Islet of Langerhans (tissue), 1 donor: ENCODE measurements around the gene YIPF1.
"Not testable (repeated sequence)": the region's sequence is repeated elsewhere in the genome, so short reads cannot be mapped to it uniquely, and the experiment has no call there.

Experiments used
- FAIRE-seq: peaks from one replicate; lab custom pipeline; 2011; peaks lifted over from hg19 to GRCh38; lab: Jason Lieb, UNC

The YIPF1 gene

DNA sequence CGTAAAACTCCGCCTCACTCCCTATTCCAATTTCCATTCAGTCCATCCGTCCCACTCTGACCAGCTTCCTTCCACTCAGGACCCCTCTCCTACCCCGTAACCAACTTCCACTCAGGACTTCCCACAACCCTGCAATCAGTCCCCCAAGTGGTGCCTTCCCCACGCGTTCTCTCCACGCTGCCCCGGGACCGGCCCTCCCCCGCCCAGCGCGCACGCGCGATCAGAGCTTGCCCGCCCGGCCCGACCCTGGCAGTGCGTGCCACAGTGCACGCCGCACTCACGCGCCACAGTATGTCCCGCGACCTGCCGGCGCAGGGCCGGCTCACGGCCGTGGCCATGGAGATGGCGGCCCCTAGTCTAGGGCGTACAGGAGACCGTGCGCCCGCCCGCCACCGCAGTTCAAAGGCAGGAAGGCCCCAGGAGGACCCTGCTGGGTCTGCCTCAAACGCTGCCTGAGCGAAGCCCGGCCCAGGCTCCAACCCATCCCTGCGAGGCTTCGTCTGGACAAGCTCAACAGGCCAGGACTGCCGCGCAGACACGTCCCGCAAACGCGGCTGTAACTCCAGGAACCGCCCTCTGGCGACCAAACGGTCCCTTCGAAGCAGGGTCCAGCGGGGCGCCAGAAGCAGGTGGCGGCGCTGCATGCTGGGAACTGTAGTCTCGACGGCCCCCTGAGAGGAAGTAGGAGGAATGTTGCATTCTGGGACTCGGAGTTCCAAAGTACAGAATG lies 51.5 kb downstream of the YIPF1 start, which contains the start of gene NDC1:
Gene NDC1, minus strand, starts transcription at position 373 of the 730 bp plus-strand sequence. Its CDS starts 35 bp downstream, at position 338.
- no peak for FAIRE-seq

DNA sequence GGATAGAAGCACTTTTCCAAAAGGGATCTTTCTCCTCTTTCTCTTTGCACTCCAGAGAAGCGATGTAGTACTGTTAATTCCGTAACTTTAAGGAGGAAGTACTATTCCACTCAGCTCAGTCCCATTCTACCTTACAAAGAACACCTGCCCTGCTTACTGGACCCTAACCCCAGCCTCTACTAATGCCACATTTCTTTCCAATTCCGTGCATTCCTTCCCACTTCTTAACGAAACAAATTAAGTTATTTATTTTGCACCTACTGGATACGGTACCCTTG lies 52.0 kb downstream of the YIPF1 start:
- FAIRE-seq = no peak

DNA sequence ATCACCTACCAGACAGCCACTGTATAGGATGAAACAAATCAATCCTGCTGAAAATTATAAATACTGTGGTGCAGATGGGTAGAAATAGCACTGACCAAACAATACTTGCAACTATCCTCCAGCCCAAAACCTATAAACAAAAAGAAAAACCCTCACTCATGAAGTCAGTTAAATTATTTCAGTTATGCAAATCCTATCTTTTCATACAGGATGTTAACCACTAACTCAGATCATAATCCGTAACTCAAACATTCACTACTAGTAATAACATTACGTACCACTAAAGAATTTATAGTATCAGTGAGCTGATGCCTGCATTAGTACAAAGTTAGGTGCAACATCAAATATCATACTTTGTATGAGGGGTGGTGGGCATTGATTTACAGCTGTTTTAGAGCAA lies 54.1 kb downstream of the YIPF1 start:
- no peak for FAIRE-seq

DNA sequence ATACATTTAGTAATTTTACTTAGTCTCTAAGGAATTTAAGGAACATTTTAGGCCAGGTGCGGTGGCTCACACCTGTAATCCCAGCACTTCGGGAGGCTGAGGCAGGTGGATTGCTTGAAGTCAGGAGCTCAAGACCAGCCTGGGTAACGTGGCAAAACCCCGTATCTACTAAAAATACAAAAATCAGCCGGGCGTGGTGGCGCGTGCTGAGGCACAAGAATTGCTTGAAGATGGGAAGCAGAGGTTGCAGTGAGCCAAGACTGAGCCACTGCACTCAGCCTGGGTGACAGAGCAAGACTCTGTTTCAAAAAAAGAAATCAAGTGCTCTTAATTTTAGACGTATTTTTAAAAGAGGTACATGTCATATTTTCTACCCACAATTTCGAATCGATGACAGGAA lies 54.8 kb downstream of the YIPF1 start:
- no peak for FAIRE-seq

DNA sequence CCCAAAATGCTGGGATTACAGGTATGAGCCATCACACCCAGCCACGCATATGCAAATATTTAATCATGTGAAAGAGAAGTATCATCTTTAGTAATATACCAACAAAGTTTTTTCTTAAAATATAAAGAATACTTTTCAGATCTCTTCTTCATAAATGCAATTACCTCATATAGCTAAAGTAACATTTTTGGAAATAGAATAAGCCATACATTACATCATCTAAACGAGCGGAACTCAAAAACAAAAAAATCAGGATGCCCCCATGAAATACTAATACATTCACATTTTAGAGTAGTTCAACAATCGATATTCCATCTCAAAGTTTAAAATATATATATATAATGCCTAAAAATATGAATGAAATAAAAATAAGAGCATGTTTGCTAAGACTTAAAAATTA lies 56.2 kb downstream of the YIPF1 start:
- FAIRE-seq = no peak

DNA sequence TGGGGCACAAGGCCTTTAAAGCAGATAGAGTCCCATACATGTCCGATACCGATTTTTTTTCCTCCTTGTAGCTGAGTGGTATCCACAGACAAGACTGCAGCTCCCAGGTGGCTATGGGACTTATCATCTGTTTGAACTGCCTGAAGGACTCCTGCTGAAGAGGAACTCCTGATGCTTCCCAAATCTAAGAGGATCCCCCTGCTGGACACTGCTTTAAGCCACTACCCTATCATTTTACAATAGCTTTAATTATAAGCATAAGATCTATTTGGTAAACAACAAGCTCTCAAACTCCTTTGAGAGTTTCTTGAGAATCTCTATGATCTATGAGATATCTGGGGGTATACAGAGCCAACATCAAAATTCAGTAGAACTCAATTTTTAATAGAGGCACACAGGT lies 63.2 kb downstream of the YIPF1 start:
- FAIRE-seq = no peak

DNA sequence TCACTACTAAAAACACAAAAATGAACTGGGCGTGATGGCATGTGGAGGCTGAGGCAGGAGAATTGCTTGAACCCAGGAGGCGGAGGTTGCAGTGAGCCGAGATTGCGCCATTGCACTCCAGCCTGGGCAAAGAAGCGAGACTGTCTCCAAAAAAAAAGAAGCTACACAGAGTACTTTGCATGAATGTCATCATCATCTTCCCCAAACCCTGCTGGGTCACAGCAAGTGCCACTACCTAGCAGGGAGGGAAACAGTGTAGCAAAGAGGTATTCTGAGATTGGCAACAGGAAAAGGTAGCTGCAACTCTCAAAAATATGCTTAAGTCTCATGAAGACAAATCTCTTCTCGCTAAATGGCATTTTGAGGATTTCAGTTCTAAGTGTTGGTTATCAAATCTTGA lies 64.3 kb downstream of the YIPF1 start:
- no peak for FAIRE-seq

DNA sequence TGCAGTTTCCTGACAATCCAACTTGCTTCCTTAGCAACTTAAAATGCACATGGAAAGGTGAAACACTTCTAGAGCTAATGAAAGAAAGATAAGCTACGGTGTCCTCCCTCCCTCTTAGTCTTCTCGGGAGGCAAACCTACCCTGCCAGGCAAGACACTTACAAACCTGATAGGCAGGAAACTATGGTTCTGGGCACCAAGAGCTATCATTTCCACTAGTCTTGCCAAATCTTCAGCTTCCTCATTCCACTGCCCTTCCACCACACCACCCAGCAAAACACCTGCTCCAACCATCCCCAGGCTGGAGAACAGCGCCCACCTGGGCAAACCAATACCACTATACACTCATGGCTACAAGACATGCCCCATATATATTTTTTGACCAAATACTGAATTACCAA lies 66.7 kb downstream of the YIPF1 start:
- no peak for FAIRE-seq

DNA sequence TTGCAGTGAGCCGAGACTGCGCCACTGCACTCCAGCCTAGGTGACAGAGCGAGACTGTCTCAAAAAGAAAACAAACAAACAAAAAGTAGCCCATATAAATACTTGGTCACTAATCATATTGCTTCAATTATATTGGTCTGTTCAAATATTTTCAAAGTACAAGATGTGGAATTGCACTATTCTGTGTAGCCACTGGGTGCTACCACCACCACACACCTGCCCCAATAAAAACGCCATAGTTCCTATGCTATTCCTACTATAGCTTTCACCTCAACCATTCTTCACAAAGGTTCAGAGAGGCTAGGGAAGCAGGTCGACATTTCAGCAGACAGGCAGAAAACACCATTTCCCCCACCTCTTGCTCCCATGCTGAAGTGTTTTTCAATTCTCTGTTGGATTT lies 68.2 kb downstream of the YIPF1 start:
- no peak for FAIRE-seq

DNA sequence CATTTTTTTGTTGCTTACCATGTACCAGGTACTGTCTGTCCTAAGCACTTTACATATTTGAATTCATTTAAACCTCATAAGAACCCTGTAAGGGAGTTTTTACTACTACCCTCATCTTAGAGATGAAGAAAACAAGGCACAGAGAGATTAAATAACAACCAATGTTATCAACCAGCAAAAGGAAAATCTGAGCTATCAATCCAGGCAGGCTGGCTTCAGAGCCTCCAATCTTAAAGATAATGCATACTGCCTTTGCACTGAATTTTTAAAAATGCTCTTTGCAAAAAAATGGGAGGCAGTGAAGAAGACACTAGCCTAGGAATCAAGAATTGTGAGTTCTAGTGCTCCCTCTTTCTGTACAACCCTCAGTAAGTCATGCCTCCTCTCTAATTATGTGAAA lies 70.2 kb downstream of the YIPF1 start:
- no peak for FAIRE-seq

DNA sequence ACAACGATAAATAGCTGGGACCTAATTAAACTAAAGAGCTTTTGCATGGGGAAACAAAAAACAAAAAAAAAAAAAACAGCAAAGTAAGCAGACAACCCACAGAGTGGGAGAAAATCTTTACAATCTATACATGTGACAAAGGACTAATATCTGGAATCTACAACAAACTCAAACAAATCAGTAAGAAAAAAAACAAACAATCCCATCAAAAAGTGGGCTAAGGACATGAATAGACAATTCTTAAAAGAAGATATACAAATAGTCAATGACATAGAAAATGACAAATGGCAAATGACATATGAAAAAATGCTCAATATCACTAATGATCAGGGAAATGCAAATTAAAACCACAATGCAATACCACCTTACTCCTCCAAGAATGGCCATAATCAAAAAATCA lies 73.0 kb downstream of the YIPF1 start:
- not testable (repeated sequence) for FAIRE-seq

DNA sequence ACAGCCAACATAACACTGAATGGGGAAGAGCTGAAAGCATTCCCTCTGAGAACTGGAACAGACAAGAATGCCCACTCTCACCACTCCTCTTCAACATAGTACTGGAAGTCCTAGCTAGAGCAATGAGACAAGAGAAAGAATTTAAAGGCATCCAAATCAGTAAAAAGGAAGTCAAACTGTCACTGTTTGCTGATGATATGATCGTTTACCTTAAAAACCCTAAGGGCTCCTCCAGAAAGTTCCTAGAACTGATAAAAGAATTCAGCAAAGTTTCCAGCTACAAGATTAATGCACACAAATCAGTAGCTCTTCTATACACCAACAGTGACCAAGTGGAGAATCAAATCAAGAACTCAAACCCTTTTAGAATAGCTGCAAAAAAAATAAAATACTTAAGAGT lies 74.1 kb downstream of the YIPF1 start:
- not testable (repeated sequence) for FAIRE-seq

DNA sequence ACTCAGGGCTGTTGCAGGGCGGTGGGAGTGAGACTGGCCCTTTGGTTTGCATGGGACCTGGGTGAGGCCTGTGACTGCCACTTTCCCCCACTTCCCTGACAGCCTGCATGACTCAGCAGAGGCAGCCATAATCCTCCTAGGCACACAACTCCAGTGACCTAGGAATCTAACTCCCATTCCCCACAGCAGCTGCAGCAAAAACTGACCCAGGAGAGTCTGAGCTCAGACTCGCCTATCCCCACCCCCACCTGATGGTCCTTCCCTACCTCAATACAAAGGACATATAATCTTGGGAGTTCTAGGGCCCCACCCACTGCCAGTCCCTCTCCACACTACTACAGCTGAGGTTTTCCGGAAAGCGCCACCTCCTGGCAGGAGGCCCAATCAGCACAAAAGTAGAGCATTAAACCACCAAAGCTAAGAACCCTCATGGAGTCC lies 78.2 kb downstream of the YIPF1 start:
- FAIRE-seq = no peak

DNA sequence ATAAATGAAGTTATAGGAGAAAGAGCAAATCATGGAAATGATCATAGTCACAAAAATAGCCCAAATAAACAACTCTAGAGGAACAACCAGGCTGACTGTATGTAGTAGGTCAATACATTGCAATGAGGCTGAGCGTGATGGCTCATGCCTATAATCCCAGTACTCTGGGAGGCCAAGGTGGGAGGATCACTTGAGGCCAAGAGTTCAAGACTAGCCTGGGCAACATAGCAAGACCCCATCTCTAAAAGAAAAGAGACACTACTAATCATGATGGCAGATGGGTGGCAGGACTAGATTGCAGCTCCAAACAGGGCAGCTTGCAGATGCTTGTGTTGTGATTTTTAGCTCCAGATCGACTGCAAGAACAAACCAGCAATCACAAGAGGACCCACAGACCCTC lies 79.1 kb downstream of the YIPF1 start:
- no peak for FAIRE-seq

DNA sequence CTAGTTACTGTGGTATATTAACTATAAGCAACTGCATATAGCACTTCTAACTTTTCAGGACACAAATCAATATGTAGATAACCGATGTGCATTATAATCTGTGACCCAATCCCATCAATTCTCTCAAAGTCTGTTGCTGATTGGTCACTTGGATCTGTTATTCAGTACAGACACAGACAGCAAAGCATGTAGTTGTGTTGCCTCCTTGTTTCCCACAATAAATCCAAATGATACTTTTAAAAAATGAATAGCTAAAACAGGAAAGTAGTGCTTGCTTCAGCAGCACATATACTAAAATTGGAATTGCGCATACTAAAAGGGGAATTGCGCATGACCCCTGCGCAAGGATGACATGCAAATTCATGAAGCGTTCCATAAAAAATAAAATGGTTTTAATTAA lies 79.6 kb downstream of the YIPF1 start:
- FAIRE-seq = no peak

DNA sequence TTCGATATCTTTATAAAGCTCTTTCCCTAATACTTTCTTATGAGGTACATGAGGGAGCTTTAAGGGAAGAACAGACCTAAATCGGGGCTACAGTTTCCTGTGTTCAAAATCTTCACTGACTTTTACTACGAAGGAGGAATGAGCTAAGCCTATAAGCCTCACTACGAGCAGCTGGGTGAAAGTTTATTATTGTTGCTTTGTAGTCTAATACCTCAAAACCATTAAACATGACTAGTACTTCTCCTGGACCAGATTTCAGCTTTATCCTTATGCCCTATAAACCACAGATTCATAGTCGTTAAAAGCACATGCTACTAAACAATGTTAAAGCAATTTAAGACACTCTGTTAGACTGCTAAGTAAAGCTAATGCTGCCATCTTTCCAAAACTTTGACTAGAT lies 81.7 kb downstream of the YIPF1 start:
- FAIRE-seq = no peak

DNA sequence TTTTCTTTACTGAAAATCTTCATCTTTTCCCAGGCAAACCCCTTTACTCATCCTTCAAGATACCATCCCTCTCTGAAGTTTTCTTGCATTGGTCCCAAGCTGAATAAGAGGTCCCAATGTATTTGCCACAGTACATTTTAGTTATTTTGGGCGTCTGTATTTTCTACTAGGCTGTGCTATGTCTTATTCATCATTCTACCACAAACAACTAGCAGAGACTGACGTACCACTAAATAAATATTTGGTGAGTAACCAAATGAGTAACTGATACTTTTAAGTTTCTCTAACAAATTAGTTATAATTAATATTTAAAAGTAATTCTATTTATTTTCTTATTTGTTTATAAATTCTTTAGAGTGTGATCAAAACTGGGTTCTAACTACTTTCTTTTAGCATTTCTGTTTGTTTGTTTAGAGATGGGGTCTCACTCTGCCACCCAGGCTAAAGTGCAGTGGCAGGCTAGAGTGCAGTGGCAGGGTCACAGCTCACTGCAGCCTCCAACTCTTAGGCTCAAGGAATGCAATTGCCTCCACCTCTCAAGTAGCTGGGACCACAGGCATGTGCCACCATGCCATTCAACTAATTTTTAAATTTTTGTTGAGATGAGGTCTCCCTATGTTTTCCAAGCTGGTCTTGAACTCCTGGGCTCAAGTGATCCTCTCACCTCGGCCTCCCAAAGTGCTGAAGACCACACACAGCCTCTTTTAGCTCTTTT lies 84.6 kb downstream of the YIPF1 start:
- FAIRE-seq = no peak

DNA sequence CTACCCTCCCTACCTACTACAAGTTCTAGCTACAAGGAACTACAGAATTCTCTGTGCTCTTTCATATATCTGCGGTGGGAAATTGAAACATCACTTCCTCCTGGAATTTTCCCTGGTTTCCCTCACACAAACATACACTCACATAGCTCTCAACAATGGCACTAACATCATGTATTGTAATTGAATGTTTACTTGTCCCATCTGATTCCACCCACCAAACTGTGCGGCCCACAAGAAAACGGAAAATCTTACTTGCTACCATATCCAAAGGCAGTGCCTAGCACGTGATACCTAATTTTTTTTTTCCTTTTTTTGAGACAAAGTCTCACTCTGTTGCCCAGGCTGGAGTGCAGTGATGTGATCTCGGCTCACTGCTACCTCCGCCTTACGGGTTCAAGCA lies 85.4 kb downstream of the YIPF1 start:
- FAIRE-seq = no peak
